Mesothelial cell of epicardium (in vitro differentiated cells): Measurements from ENCODE around the gene PTPRN2. TPM values are rescaled to one million over a fixed set of nuclear protein-coding genes. Genes with fewer than 3 reads are reported as not detected.
"Not testable (repeated sequence)": the region's sequence is repeated elsewhere in the genome, so short reads cannot be mapped to it uniquely, and the experiment has no call there.

Experiments
- DNase-seq, 2 experiments: peaks; one replicate each; pipeline ENCODE4 v3.0.0; 2021; ENCODE audit warnings: low spot score in 2 of 2; ENCODE audit not compliant: unreplicated experiment in 2 of 2
- H3K27ac Mint-ChIP-seq: 2 replicates; pipeline ENCODE4 v1.8.0; 2021; ENCODE audit warnings: mixed read lengths
- H3K27me3 Mint-ChIP-seq: 2 replicates; pipeline ENCODE4 v1.8.0; 2021; ENCODE audit warnings: low read depth, mixed read lengths
- H3K36me3 Mint-ChIP-seq: 2 replicates; pipeline ENCODE4 v1.8.0; 2021; ENCODE audit warnings: mixed read lengths
- H3K4me1 Mint-ChIP-seq: 2 replicates; pipeline ENCODE4 v1.8.0; 2021; ENCODE audit warnings: mixed read lengths
- H3K4me3 Mint-ChIP-seq: 2 replicates; pipeline ENCODE4 v1.8.0; 2021; ENCODE audit warnings: mild to moderate bottlenecking, moderate library complexity, mixed read lengths
- H3K9me3 Mint-ChIP-seq: 2 replicates; pipeline ENCODE4 v1.8.0; 2021; ENCODE audit warnings: mixed read lengths
- total RNA-seq: library from RNA; stranded (reverse); gene quantifications from 3 replicates; pipeline ENCODE4 v1.2.1, GENCODE V29; 2021
- TF ChIP-seq, protein P1 (sequence below): fragments of 200-600 bp; sonication (generic); IDR thresholded peaks from one replicate; pipeline ENCODE4 v1.5.0; 2021; ENCODE audit warnings: antibody characterized with exemption; ENCODE audit not compliant: unreplicated experiment

Gene PTPRN2
- total RNA-seq, 1 donor from 2014 or later: 2.2 TPM

DNA sequence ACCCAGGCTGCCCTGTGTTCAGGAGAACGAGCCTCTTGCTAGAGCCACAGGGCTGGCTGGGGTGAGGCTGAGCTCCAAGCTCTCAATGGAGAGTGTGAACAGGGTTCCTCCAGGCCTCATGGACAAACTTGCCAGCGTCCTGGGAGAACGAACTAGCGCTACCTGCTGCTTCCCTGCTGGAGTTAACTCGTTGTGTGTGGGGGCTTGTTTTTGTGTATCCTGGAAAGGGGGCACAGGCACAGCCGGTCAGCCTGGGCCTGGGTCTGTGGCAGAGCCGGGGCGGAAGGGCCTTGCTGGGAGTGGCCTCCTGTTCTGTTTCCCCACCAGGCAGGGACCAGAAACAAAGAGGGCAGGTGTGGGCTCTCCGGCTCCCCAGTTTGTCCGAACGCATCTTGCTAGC lies 991.6 kb downstream of the PTPRN2 start:
- no peak overlapping the region for H3K27ac Mint-ChIP-seq
- H3K9me3 Mint-ChIP-seq: no peaks in the 10 kb centered on the region
- TF ChIP-seq, protein P1, sequence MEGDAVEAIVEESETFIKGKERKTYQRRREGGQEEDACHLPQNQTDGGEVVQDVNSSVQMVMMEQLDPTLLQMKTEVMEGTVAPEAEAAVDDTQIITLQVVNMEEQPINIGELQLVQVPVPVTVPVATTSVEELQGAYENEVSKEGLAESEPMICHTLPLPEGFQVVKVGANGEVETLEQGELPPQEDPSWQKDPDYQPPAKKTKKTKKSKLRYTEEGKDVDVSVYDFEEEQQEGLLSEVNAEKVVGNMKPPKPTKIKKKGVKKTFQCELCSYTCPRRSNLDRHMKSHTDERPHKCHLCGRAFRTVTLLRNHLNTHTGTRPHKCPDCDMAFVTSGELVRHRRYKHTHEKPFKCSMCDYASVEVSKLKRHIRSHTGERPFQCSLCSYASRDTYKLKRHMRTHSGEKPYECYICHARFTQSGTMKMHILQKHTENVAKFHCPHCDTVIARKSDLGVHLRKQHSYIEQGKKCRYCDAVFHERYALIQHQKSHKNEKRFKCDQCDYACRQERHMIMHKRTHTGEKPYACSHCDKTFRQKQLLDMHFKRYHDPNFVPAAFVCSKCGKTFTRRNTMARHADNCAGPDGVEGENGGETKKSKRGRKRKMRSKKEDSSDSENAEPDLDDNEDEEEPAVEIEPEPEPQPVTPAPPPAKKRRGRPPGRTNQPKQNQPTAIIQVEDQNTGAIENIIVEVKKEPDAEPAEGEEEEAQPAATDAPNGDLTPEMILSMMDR: no peak
- no peaks in the 10 kb centered on the region for H3K4me1 Mint-ChIP-seq
- no peaks in the 10 kb centered on the region for H3K36me3 Mint-ChIP-seq
- H3K4me3 Mint-ChIP-seq: no peak overlapping the region
- no peak for DNase-seq
- H3K27me3 Mint-ChIP-seq: peaks cover 68% of the 10 kb centered on the region

DNA sequence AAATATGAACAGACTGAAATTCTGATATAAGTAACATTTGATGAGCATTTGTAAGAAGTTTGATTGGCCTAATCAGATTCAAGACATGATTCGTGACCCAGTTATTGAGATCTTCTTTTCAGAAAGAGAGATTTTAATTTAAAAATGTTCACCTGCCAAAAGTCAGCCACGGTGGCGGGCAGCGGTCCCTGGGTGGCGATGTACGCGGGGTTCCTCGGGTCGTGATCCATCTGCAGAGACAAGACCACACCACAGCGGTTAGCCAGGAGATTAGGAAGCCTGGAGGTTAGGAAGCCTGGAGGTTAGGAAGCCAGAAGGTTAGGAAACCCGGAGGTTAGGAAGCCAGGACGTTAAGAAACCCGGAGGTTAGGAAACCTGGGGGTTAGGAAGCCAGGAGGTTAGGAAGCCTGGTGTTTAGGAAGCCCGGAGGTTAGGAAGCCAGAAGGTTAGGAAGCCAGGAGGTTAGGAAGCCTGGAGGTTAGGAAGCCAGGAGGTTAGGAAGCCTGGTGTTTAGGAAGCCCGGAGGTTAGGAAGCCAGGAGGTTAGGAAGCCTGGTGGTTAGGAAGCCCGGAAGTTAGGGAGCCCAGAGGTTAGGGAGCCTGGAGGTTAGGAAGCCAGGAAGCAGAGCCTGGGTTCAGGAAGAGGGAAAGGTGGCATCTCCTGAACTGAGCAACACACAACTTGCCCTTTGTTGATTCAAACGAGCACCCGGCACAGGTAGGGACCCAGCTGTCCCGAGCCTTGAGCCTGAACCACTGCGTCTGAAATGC lies 992.4 kb downstream of the PTPRN2 start:
- H3K4me3 Mint-ChIP-seq: no peak overlapping the region
- TF ChIP-seq, protein P1: no peak
- no peak overlapping the region for H3K27ac Mint-ChIP-seq
- no peak for DNase-seq
- peaks cover 69% of the 10 kb centered on the region for H3K27me3 Mint-ChIP-seq
- no peaks in the 10 kb centered on the region for H3K9me3 Mint-ChIP-seq
- H3K4me1 Mint-ChIP-seq: no peaks in the 10 kb centered on the region
- H3K36me3 Mint-ChIP-seq: no peaks in the 10 kb centered on the region

DNA sequence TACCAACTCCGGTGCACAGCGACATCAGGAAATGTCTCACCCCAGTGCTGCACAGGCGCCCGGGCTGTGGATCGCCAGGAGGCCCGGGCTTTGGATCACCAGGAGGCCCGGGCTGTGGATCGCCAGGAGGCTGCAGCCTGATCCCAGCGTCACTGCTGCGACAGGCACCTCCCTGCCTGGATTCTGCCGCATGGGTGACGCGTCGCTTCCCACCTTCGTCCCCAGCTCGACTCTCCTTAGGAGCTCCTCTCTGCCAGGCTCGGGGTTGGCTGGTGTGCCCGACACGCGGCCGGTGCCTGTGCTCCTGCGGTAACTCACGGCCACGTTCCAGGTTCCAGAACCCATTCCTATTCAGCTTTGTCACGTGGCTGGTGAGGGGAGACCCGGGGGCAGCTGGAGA lies 993.3 kb downstream of the PTPRN2 start:
- DNase-seq: no peak
- H3K9me3 Mint-ChIP-seq: no peaks in the 10 kb centered on the region
- TF ChIP-seq, protein P1: no peak
- H3K4me3 Mint-ChIP-seq: no peak overlapping the region
- no peaks in the 10 kb centered on the region for H3K4me1 Mint-ChIP-seq
- H3K36me3 Mint-ChIP-seq: no peaks in the 10 kb centered on the region
- no peak overlapping the region for H3K27ac Mint-ChIP-seq
- H3K27me3 Mint-ChIP-seq: peaks cover 72% of the 10 kb centered on the region

DNA sequence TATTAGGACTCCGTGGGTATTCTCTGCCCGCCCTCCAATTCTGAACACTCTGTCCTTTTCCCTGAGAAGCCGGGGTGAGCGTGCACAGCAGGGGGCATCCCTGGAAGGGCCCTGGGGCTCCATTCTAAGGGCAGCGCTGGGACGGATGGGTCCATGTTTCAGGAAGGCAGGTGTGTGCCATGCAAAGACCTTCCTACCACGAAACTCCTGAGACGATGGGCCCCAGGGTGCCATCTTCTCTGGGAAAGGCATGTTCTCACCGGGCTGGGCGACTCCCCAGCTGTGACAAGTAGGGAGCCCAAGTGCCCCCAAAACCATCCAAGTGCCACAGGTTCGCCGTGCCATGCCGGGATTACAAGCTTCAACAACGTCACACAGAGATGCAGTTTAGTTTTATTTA lies 994.1 kb downstream of the PTPRN2 start:
- H3K4me3 Mint-ChIP-seq: no peak overlapping the region
- H3K4me1 Mint-ChIP-seq: no peaks in the 10 kb centered on the region
- peaks cover 78% of the 10 kb centered on the region for H3K27me3 Mint-ChIP-seq
- no peak for DNase-seq
- no peak overlapping the region for H3K27ac Mint-ChIP-seq
- TF ChIP-seq, protein P1: no peak
- H3K36me3 Mint-ChIP-seq: no peaks in the 10 kb centered on the region
- H3K9me3 Mint-ChIP-seq: no peaks in the 10 kb centered on the region

DNA sequence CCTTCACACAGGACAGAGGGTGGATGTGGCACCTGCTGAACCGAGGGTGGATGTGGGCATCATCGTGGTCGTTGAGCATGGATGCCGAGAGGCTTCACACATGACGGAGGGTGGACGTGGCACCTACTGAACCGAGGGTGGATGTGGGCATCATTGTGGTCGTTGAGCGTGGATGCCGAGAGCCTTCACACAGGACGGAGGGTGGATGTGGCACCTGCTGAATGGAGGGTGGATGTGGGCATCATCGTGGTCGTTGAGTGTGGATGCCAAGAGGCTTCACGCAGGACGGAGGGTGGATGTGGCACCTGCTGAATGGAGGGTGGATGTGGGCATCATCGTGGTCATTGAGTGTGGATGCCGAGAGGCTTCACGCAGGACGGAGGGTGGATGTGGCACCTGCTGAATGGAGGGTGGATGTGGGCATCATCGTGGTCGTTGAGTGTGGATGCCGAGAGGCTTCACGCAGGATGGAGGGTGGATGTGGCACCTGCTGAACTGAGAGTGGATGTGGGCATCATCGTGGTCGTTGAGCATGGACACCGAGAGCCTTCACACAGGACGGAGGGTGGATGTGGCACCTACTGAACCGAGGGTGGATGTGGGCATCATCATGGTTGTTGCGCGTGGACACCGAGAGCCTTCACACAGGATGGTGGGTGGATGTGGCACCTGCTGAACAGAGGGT lies 994.8 kb downstream of the PTPRN2 start:
- DNase-seq: not testable (repeated sequence)

DNA sequence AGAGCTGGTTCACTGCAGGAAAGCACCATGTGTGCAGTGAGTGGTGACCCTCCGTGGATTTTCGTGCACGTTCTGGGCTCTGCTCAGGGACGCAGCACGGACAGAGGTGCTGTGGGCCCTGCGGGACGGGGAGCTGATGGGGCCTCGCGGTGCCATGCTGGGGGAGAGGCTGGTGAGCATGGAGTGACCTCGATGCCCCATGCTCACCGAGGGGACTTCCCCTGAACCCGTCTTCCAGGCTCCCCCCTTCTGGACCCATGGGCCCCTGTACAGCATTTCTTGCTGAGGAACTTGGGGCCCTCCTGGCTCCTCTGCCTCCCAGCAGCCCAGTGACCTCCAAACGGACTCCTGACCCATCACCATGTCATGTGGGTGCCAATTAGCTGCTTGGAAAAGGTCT lies 997.1 kb downstream of the PTPRN2 start:
- H3K27me3 Mint-ChIP-seq: peaks cover 74% of the 10 kb centered on the region
- TF ChIP-seq, protein P1: no peak
- no peak for DNase-seq
- no peaks in the 10 kb centered on the region for H3K9me3 Mint-ChIP-seq
- no peaks in the 10 kb centered on the region for H3K36me3 Mint-ChIP-seq
- H3K4me3 Mint-ChIP-seq: no peak overlapping the region
- H3K27ac Mint-ChIP-seq: no peak overlapping the region
- no peaks in the 10 kb centered on the region for H3K4me1 Mint-ChIP-seq

More for the DNA sequence above, 994.8 kb downstream of the PTPRN2 start:
- not testable (repeated sequence) for H3K9me3 Mint-ChIP-seq, H3K27ac Mint-ChIP-seq, H3K36me3 Mint-ChIP-seq, H3K4me1 Mint-ChIP-seq, H3K4me3 Mint-ChIP-seq
- peaks cover 74% of the 10 kb centered on the region for H3K27me3 Mint-ChIP-seq
